Vagina (tissue), 2 donors: ENCODE measurements around the gene TNS3.

Experiments used
- CTCF ChIP-seq, 3 experiments: fragments of 450-650 bp in 2 of 3; fragments of 200-600 bp in 1 of 3; sonication (generic) in 1 of 3; IDR thresholded peaks; one replicate each; pipeline ENCODE4 v1.5.1; 2017 to 2019; ENCODE audit warnings: antibody characterized with exemption in 3 of 3, mild to moderate bottlenecking in 2 of 3, moderate library complexity in 2 of 3
- POLR2A ChIP-seq, 2 donors: fragments of 450-650 bp; IDR thresholded peaks; one replicate each; pipeline ENCODE4 v1.6.1; 2017; ENCODE audit warnings: antibody characterized with exemption in 2 of 2, mild to moderate bottlenecking in 2 of 2, moderate library complexity in 2 of 2
- POLR2AphosphoS5 ChIP-seq, 2 donors: sonication (generic); formaldehyde crosslinking; IDR thresholded peaks; one replicate each; pipeline ENCODE4 v1.9.0; 2017; ENCODE audit warnings: antibody characterized with exemption in 2 of 2, mild to moderate bottlenecking in 2 of 2, low read depth in 1 of 2; ENCODE audit not compliant: insufficient read depth in 1 of 2

GRCh38 chr7:47239034-47239433 is 342.9 kb downstream of the TNS3 start:
- TF ChIP-seq CTCF (IDR thresholded peaks at IDR 0.05) (no peak), POLR2A (IDR thresholded peaks at IDR 0.05) (no peak), POLR2AphosphoS5 (IDR thresholded peaks at IDR 0.05; ENCODE audit: insufficient read depth in 1 of 2, low read depth in 1 of 2) (no peak)
